ENCODE results near the gene NDUFB5. TPM values are rescaled to one million over a fixed set of nuclear protein-coding genes. Genes with fewer than 3 reads are reported as not detected.

NDUFB5 gene
- total and polyA plus RNA-seq, 10 of the 15 experiments (the other 5 are each of a cell fraction or from before 2014, with no cell fraction given), result 82.0 to 320 (median 126) TPM

- no TSS peak for BruUV-seq (replicated peaks)
- Histone ChIP-seq H3K4me1 (ENCODE audit: control insufficient read depth, insufficient read depth, low read length) (peaks cover 20% of the 10 kb centered on the region), H3K27ac (ENCODE audit: control insufficient read depth, insufficient read depth) (no peak overlapping the region), H2AFZ (ENCODE audit: control insufficient read depth, low read depth, low read length) (no peak overlapping the region), H3K79me2 (ENCODE audit: control insufficient read depth, insufficient read depth, low read length) (peaks cover 32% of the 10 kb centered on the region), H3K36me3 (ENCODE audit: control insufficient read depth in 2 of 2, insufficient read depth in 2 of 2, low read length in 1 of 2) (no peaks in the 10 kb centered on the region), H4K20me1 (ENCODE audit: control insufficient read depth, insufficient read depth) (no peaks in the 10 kb centered on the region), H3K9me3 (replicated peaks; ENCODE audit: control insufficient read depth, insufficient read depth, low read length) (no peaks in the 10 kb centered on the region), H3K4me2 (ENCODE audit: control insufficient read depth, insufficient read depth) (no peak overlapping the region), H3K4me3 (no peak overlapping the region), H3K27me3 (replicated peaks in 1 of 2; ENCODE audit: control insufficient read depth in 2 of 2, insufficient read depth in 2 of 2, low read length in 1 of 2) (no peaks in the 10 kb centered on the region), H3K9ac (ENCODE audit: control insufficient read depth, insufficient read depth, low read length) (no peak overlapping the region)
- POLR2A ChIA-PET, result no interaction called here
- RAD21 ChIA-PET (ENCODE audit: unreplicated experiment), result no interaction called here
- TF ChIP-seq LARP7 (IDR thresholded peaks at IDR 0.05), result no peak
- no peak for TF ChIP-seq JUND (IDR thresholded peaks at IDR 0.05; ENCODE audit: low read depth, low read length)
- TF ChIP-seq KAT2A (conservative IDR thresholded peaks at IDR 0.05; ENCODE audit: control insufficient read depth, low read depth, low read length), result no peak
- TF ChIP-seq ASH2L (IDR thresholded peaks at IDR 0.05; ENCODE audit: borderline replicate concordance, low read depth), result no peak
- no peak for TF ChIP-seq SUPT20H (IDR thresholded peaks at IDR 0.05; ENCODE audit: borderline replicate concordance, control insufficient read depth, low read depth, low read length)
- TF ChIP-seq, protein P1, sequence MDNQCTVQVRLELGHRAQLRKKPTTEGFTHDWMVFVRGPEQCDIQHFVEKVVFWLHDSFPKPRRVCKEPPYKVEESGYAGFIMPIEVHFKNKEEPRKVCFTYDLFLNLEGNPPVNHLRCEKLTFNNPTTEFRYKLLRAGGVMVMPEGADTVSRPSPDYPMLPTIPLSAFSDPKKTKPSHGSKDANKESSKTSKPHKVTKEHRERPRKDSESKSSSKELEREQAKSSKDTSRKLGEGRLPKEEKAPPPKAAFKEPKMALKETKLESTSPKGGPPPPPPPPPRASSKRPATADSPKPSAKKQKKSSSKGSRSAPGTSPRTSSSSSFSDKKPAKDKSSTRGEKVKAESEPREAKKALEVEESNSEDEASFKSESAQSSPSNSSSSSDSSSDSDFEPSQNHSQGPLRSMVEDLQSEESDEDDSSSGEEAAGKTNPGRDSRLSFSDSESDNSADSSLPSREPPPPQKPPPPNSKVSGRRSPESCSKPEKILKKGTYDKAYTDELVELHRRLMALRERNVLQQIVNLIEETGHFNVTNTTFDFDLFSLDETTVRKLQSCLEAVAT (IDR thresholded peaks at IDR 0.05), result no peak
- no peak for TF ChIP-seq MXI1 (IDR thresholded peaks at IDR 0.05; ENCODE audit: low read depth, low read length)
- no peak for TF ChIP-seq SMAD1 (IDR thresholded peaks at IDR 0.05; ENCODE audit: low read depth, partially characterized antibody)
- TF ChIP-seq GABPA (IDR thresholded peaks at IDR 0.05; ENCODE audit: low read depth), result no peak
- TF ChIP-seq, protein P2, sequence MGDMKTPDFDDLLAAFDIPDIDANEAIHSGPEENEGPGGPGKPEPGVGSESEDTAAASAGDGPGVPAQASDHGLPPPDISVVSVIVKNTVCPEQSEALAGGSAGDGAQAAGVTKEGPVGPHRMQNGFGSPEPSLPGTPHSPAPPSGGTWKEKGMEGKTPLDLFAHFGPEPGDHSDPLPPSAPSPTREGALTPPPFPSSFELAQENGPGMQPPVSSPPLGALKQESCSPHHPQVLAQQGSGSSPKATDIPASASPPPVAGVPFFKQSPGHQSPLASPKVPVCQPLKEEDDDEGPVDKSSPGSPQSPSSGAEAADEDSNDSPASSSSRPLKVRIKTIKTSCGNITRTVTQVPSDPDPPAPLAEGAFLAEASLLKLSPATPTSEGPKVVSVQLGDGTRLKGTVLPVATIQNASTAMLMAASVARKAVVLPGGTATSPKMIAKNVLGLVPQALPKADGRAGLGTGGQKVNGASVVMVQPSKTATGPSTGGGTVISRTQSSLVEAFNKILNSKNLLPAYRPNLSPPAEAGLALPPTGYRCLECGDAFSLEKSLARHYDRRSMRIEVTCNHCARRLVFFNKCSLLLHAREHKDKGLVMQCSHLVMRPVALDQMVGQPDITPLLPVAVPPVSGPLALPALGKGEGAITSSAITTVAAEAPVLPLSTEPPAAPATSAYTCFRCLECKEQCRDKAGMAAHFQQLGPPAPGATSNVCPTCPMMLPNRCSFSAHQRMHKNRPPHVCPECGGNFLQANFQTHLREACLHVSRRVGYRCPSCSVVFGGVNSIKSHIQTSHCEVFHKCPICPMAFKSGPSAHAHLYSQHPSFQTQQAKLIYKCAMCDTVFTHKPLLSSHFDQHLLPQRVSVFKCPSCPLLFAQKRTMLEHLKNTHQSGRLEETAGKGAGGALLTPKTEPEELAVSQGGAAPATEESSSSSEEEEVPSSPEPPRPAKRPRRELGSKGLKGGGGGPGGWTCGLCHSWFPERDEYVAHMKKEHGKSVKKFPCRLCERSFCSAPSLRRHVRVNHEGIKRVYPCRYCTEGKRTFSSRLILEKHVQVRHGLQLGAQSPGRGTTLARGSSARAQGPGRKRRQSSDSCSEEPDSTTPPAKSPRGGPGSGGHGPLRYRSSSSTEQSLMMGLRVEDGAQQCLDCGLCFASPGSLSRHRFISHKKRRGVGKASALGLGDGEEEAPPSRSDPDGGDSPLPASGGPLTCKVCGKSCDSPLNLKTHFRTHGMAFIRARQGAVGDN (IDR thresholded peaks at IDR 0.05), result no peak
- TF ChIP-seq, protein P3, sequence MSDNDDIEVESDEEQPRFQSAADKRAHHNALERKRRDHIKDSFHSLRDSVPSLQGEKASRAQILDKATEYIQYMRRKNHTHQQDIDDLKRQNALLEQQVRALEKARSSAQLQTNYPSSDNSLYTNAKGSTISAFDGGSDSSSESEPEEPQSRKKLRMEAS (IDR thresholded peaks at IDR 0.05; ENCODE audit: low read depth, low read length), result no peak
- no peak for TF ChIP-seq HDAC6 (IDR thresholded peaks at IDR 0.05; ENCODE audit: unreplicated experiment)
- no peak for TF ChIP-seq HDGF (IDR thresholded peaks at IDR 0.05)
- TF ChIP-seq TCF12 (IDR thresholded peaks at IDR 0.05; ENCODE audit: low read depth, low read length), result no peak
- TF ChIP-seq BRCA1 (IDR thresholded peaks at IDR 0.05; ENCODE audit: low read depth, low read length), result no peak
- no peak for TF ChIP-seq MYC (IDR thresholded peaks at IDR 0.05; ENCODE audit: insufficient read depth, insufficient read length, insufficient replicate concordance, low read length, severe bottlenecking)
- no peak for TF ChIP-seq NFXL1 (IDR thresholded peaks at IDR 0.05; ENCODE audit: borderline replicate concordance)
- TF ChIP-seq RBBP5 (conservative IDR thresholded peaks at IDR 0.05), result no peak
- TF ChIP-seq PAX8 (IDR thresholded peaks at IDR 0.05), result no peak
- in situ Hi-C loops (cut with MboI) (no loop called here), intact Hi-C loops (cut with micrococcal nuclease; ENCODE audit: unreplicated experiment) (no loop called here)
- SMC1A ChIA-PET (ENCODE audit: uncharacterized antibody, unreplicated experiment), result interaction anchor here (1.5 kb wide), 1 partner anchor 18 kb away, joined by 3 read pairs; no protein-coding TSS in a partner anchor
- FAIRE-seq (no peak), DNase-seq (ENCODE audit: low read depth, low spot score) (no peak), ATAC-seq (no peak)
- CTCF ChIA-PET, result interaction anchor here (0.6 to 1.0 kb wide), 3 partner anchors 39 to 231 kb away, joined by 3 to 5 read pairs (median 3); no protein-coding TSS in a partner anchor
- 97% methylated on average over 4 of the region's 4 CpGs for WGBS (ENCODE audit: insufficient coverage, insufficient replicate concordance, low lambda C conversion rate, missing lambda C conversion rate)
Observed at GRCh38 chr3:179610066-179610465, 5.5 kb downstream of the NDUFB5 start.
